Psoas muscle (tissue), 8 donors: ENCODE results near the gene PRLR. TPM values are rescaled to one million over a fixed set of nuclear protein-coding genes. Genes with fewer than 3 reads are reported as not detected.

ENCODE experiments used
- ATAC-seq, 4 donors: fragments of 200-7000 bp; cut with Tn5 transposase; one replicate each; pipeline ENCODE4 v1.9.1; 2020; ENCODE audit warnings: moderate library complexity in 3 of 4, mild to moderate bottlenecking in 2 of 4
- DNase-seq, 2 donors: peaks; one replicate each; pipeline ENCODE4 v3.0.0-alpha.2; 2020
- H3K27ac ChIP-seq: fragments of 200-600 bp; one replicate; pipeline ENCODE4 v1.8.0; 2022
- H3K27me3 ChIP-seq, 3 donors: fragments of 200-600 bp in 1 of 3; one replicate each; pipeline versions ENCODE4 v1.6.1 to v1.8.0; 2013 to 2022; ENCODE audit warnings: low read length in 2 of 3, mild to moderate bottlenecking in 2 of 3, moderate library complexity in 1 of 3; ENCODE audit not compliant: insufficient read depth in 3 of 3
- H3K36me3 ChIP-seq, 2 donors: fragments of 200-600 bp in 1 of 2; one replicate each; pipeline versions ENCODE4 v1.6.1 to v1.8.0; 2013 to 2022; ENCODE audit warnings: low read depth in 1 of 2, mild to moderate bottlenecking in 1 of 2, moderate library complexity in 1 of 2; ENCODE audit not compliant: insufficient read depth in 1 of 2
- H3K4me1 ChIP-seq: fragments of 200-600 bp; one replicate; pipeline ENCODE4 v1.8.0; 2022
- H3K4me3 ChIP-seq: fragments of 200-600 bp; one replicate; pipeline ENCODE4 v1.8.0; 2022; ENCODE audit warnings: mild to moderate bottlenecking
- H3K9me3 ChIP-seq: fragments of 200-600 bp; one replicate; pipeline ENCODE4 v1.8.0; 2022
- WGBS, 3 donors: extraction: QIAGEN DNeasy Blood & Tissue Kit; methylation state at CpG; one replicate each; pipeline versions ENCODE4 v1.1.6 to v1.1.7; 2013; 5-methylcytosine and 5-hydroxymethylcytosine counted together
- intact Hi-C, 2 donors: fragments of 100-400 bp; cut with DNase I; formaldehyde crosslinking; loops; one replicate each; pipeline versions ENCODE4 v1.11.0 to v1.14.2; 2022
- polyA plus RNA-seq, 3 donors: library from polyadenylated mRNA; stranded (reverse); fragments of 200-250 nt; gene quantifications; one replicate each; pipeline ENCODE4 v1.2.3, GENCODE V29; 2013
- total RNA-seq, 4 donors: library from RNA; stranded (reverse); fragmentation: NEBNext Ultra II Directional in 2 of 4; extraction: Animal tissue kit (Norgen Biotek cat#: 25700) in 2 of 4; gene quantifications; one replicate each; pipeline versions ENCODE4 v1.2.1 to v1.2.4, GENCODE V29; 2021 to 2023
- TF ChIP-seq, protein P1 (sequence below): fragments of 200-600 bp; IDR thresholded peaks from one replicate; pipeline ENCODE4 v1.8.0; 2022; ENCODE audit warnings: antibody characterized with exemption
- donor health status: healthy with polysubstance abuse.
- donor health status: DM: no; HTN: no; CAD: no; lungs with moderate emphysema.
- donor health status: Bipolar disorder and iron deficiency.
- donor health status: healthy.
- donor health status: DM: yes; HTN: yes; CAD: no.
- donor health status: DM: no; HTN: no; CAD: no.
- donor health status: DM: no; HTN: no; CAD: no.
- donor health status: DM: yes; HTN: yes; CAD: no.

The PRLR gene
- total and polyA plus RNA-seq, 7 donors, result 0.03 to 0.32 (median 0.09) TPM

GRCh38 chr5:35091704-35092103, 138.6 kb downstream of the PRLR start:
- TF ChIP-seq, protein P1, sequence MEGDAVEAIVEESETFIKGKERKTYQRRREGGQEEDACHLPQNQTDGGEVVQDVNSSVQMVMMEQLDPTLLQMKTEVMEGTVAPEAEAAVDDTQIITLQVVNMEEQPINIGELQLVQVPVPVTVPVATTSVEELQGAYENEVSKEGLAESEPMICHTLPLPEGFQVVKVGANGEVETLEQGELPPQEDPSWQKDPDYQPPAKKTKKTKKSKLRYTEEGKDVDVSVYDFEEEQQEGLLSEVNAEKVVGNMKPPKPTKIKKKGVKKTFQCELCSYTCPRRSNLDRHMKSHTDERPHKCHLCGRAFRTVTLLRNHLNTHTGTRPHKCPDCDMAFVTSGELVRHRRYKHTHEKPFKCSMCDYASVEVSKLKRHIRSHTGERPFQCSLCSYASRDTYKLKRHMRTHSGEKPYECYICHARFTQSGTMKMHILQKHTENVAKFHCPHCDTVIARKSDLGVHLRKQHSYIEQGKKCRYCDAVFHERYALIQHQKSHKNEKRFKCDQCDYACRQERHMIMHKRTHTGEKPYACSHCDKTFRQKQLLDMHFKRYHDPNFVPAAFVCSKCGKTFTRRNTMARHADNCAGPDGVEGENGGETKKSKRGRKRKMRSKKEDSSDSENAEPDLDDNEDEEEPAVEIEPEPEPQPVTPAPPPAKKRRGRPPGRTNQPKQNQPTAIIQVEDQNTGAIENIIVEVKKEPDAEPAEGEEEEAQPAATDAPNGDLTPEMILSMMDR, result no peak
- no peak overlapping the region for H3K4me3 ChIP-seq
- no peaks in the 10 kb centered on the region for H3K4me1 ChIP-seq
- intact Hi-C loops, result loop anchor here in 1 of 2 donors (2.0 kb wide), 1 partner anchor 829 kb away; no protein-coding TSS in a partner anchor
- H3K27ac ChIP-seq, result no peak overlapping the region
- ATAC-seq, result no peak
- no peaks in the 10 kb centered on the region for H3K9me3 ChIP-seq
- H3K36me3 ChIP-seq, result no peaks in the 10 kb centered on the region
- DNase-seq, result no peak
- 75 to 80% (median 80%) methylated on average over 5 of the region's 5 CpGs for WGBS, 3 donors
- no peaks in the 10 kb centered on the region for H3K27me3 ChIP-seq

DNA sequence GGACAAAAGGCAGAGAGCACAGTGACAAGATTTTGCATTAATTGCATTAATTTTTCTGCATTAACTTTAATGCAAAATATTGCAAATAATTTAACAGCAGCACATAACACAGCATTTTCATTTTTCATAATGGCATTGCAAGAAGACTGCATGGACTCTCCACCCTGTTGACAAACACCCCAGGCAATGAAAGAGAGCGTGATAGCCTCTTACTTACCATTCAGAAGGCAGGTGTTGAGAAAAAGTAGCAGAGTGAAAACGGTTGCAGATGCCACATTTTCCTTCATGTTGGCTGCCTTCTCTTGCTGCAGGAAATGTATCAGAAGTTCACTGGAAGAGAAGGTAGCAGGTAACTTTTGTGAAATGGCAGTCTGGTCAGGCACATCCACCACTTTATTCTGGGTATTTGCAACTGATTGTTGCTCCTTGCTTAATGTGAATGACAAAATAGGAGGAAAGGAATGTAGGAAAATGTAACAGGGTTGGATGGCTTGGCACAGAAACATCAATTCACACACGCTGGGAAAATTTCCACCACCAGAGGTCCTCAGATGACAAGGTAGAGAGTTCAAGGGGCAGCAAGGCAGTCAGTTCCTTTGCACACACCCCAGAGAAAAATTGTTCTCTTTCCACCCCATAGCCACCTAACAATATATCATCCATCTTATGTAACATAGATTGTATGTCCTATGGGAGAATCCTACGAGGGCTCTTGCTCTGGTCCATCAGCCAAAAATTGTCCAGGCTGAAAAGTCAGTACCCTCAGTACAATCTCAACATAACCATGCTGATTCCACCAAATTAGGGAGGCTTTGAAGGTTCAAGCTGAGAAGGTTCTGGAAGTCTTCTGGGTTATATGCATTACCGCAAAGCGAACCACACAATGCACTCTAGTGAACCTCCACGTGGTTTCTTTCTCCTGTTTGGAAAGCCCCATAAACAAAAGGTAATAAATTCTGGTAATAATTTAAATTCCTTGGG, 140.7 kb downstream of the PRLR start:
- no peaks in the 10 kb centered on the region for H3K4me1 ChIP-seq
- no peaks in the 10 kb centered on the region for H3K27me3 ChIP-seq
- intact Hi-C loops, result loop anchor here in 1 of 2 donors (2.0 kb wide), 1 partner anchor 831 kb away; no protein-coding TSS in a partner anchor
- H3K4me3 ChIP-seq, result no peak overlapping the region
- H3K36me3 ChIP-seq, result no peaks in the 10 kb centered on the region
- ATAC-seq (no peak), DNase-seq (no peak)
- TF ChIP-seq, protein P1, result peak; percentile 42
- no peak overlapping the region for H3K27ac ChIP-seq
- H3K9me3 ChIP-seq, result no peaks in the 10 kb centered on the region
- 58 to 65% (median 63%) methylated on average over 7 of the region's 7 CpGs for WGBS, 3 donors

GRCh38 chr5:35087991-35088390, 142.3 kb downstream of the PRLR start:
- H3K4me1 ChIP-seq, result no peaks in the 10 kb centered on the region
- intact Hi-C loops, result no loop called here
- H3K27me3 ChIP-seq, result no peaks in the 10 kb centered on the region
- H3K9me3 ChIP-seq, result no peaks in the 10 kb centered on the region
- no peak overlapping the region for H3K4me3 ChIP-seq
- DNase-seq (no peak), ATAC-seq (no peak)
- no peaks in the 10 kb centered on the region for H3K36me3 ChIP-seq
- 21 to 48% (median 23%) methylated on average over 3 of the region's 3 CpGs for WGBS, 3 donors
- no peak overlapping the region for H3K27ac ChIP-seq
- TF ChIP-seq, protein P1, result no peak

- 46 to 59% (median 48%) methylated on average over 3 of the region's 3 CpGs for WGBS, 3 donors
- Histone ChIP-seq H3K4me3 (no peak overlapping the region), H3K9me3 (no peaks in the 10 kb centered on the region), H3K4me1 (no peaks in the 10 kb centered on the region), H3K36me3 (no peaks in the 10 kb centered on the region), H3K27me3 (no peaks in the 10 kb centered on the region), H3K27ac (no peak overlapping the region)
- TF ChIP-seq, protein P1, result no peak
- ATAC-seq (no peak), DNase-seq (no peak)
- intact Hi-C loops, result no loop called here
These were observed 147.1 kb downstream of the PRLR start for GRCh38 chr5:35083150-35083549.
